ENCODE data around the gene BZW1. TPM values are rescaled to one million over a fixed set of nuclear protein-coding genes. Genes with fewer than 3 reads are reported as not detected.

The BZW1 gene
- total RNA-seq, 1 experiment from 2014 or later = 454 TPM

GRCh38 chr2:200787351-200788120 lies 24.2 kb upstream of the BZW1 start:
- DNase-seq (ENCODE audit: low read depth, low spot score) = no peak
- Histone ChIP-seq H3K36me3 (ENCODE audit: control insufficient read depth in 1 of 2, insufficient read depth in 2 of 2, low read length in 2 of 2) (no peaks in the 10 kb centered on the region), H3K9me3 (ENCODE audit: control insufficient read depth in 1 of 2, insufficient read depth in 1 of 2, low read depth in 1 of 2, low read length in 2 of 2) (no peaks in the 10 kb centered on the region), H3K27ac (ENCODE audit: low read depth, low read length) (peak overlapping the region; percentile 21; the same call in 1 of the 2 replicates), H3K4me2 (ENCODE audit: low read length) (peak overlapping the region; percentile 75), H3K9me2 (ENCODE audit: insufficient read depth) (no peaks in the 10 kb centered on the region), H3K9ac (ENCODE audit: low read length) (no peak overlapping the region), H3K27me3 (ENCODE audit: insufficient read depth, low read length) (no peaks in the 10 kb centered on the region), H3K4me3 (replicated peaks in 1 of 2; ENCODE audit: low read depth in 1 of 2, low read length in 2 of 2) (no peak overlapping the region), H4K20me1 (ENCODE audit: insufficient read depth) (no peaks in the 10 kb centered on the region), H3K79me2 (ENCODE audit: insufficient read depth, low read length) (no peaks in the 10 kb centered on the region), H2AFZ (ENCODE audit: low read depth, low read length, poor library complexity, severe bottlenecking) (peak overlapping the region; percentile 95), H3K4me1 (ENCODE audit: control insufficient read depth in 1 of 2, insufficient read depth in 2 of 2, low read length in 2 of 2) (peaks cover 17 to 31% of the 10 kb centered on the region in 2 experiments)
- ChIA-PET RAD21 (ENCODE audit: low non-redundant PET in 1 of 2, low total read pairs in 2 of 2, uncharacterized antibody in 2 of 2, unreplicated experiment in 2 of 2) (no interaction called here), POLR2A (interaction anchor here (1.7 kb wide), 1 partner anchor 22 kb away, joined by 10 read pairs; no protein-coding TSS in a partner anchor), CTCF (no interaction called here)
- BruUV-seq (replicated peaks) = no TSS peak
- TF ChIP-seq CTCF (IDR thresholded peaks at IDR 0.05 in 2 of 3, conservative IDR thresholded peaks at IDR 0.05 in 1 of 3; ENCODE audit: borderline replicate concordance in 1 of 3, insufficient read depth in 1 of 3, low read depth in 2 of 3, low read length in 2 of 3) = no peak
- no peak for TF ChIP-seq ELF1 (IDR thresholded peaks at IDR 0.05; ENCODE audit: borderline replicate concordance, low read depth)
- no peak for TF ChIP-seq POLR2A (IDR thresholded peaks at IDR 0.05; ENCODE audit: borderline replicate concordance, extremely low read depth, insufficient read depth, insufficient read length)
- no peak for TF ChIP-seq ZNF274 (IDR thresholded peaks at IDR 0.05; ENCODE audit: low read depth, low read length)
- TF ChIP-seq SRF (IDR thresholded peaks at IDR 0.05; ENCODE audit: low read depth) = no peak
- TF ChIP-seq MAX (IDR thresholded peaks at IDR 0.05) = peak; percentile 25; the same call in 1 of the 2 replicates
- no peak for TF ChIP-seq SIN3A (IDR thresholded peaks at IDR 0.05; ENCODE audit: low read depth)
- TF ChIP-seq, protein P1, sequence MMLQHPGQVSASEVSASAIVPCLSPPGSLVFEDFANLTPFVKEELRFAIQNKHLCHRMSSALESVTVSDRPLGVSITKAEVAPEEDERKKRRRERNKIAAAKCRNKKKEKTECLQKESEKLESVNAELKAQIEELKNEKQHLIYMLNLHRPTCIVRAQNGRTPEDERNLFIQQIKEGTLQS (IDR thresholded peaks at IDR 0.05) = no peak
- no peak for TF ChIP-seq EZH2 (IDR thresholded peaks at IDR 0.05)
- peak; percentile 25; the same call in 1 of the 2 replicates for TF ChIP-seq FOSL1 (IDR thresholded peaks at IDR 0.05; ENCODE audit: low read depth)
- peak; percentile 48; the same call in 1 of the 2 replicates for TF ChIP-seq SP1 (IDR thresholded peaks at IDR 0.05; ENCODE audit: low read depth)
- 0 out of 2 replicates have a peak, but pooled peaks have one; percentile 17 for TF ChIP-seq CBX3 (IDR thresholded peaks at IDR 0.05; ENCODE audit: low read depth)
- peak; percentile 38; the same call in 1 of the 2 replicates for TF ChIP-seq JUND (IDR thresholded peaks at IDR 0.05)
- TF ChIP-seq ZBTB33 (IDR thresholded peaks at IDR 0.05; ENCODE audit: extremely low read depth, insufficient replicate concordance, low read length) = no peak
- TF ChIP-seq YY1 (IDR thresholded peaks at IDR 0.05; ENCODE audit: extremely low read depth, insufficient replicate concordance, low read depth, low read length) = peak; percentile 17
- 0 out of 2 replicates have a peak, but pooled peaks have one; percentile 7 for TF ChIP-seq RAD21 (IDR thresholded peaks at IDR 0.05; ENCODE audit: low read depth)
- no peak for TF ChIP-seq EGR1 (IDR thresholded peaks at IDR 0.05; ENCODE audit: low read depth)
- TF ChIP-seq, protein P2, sequence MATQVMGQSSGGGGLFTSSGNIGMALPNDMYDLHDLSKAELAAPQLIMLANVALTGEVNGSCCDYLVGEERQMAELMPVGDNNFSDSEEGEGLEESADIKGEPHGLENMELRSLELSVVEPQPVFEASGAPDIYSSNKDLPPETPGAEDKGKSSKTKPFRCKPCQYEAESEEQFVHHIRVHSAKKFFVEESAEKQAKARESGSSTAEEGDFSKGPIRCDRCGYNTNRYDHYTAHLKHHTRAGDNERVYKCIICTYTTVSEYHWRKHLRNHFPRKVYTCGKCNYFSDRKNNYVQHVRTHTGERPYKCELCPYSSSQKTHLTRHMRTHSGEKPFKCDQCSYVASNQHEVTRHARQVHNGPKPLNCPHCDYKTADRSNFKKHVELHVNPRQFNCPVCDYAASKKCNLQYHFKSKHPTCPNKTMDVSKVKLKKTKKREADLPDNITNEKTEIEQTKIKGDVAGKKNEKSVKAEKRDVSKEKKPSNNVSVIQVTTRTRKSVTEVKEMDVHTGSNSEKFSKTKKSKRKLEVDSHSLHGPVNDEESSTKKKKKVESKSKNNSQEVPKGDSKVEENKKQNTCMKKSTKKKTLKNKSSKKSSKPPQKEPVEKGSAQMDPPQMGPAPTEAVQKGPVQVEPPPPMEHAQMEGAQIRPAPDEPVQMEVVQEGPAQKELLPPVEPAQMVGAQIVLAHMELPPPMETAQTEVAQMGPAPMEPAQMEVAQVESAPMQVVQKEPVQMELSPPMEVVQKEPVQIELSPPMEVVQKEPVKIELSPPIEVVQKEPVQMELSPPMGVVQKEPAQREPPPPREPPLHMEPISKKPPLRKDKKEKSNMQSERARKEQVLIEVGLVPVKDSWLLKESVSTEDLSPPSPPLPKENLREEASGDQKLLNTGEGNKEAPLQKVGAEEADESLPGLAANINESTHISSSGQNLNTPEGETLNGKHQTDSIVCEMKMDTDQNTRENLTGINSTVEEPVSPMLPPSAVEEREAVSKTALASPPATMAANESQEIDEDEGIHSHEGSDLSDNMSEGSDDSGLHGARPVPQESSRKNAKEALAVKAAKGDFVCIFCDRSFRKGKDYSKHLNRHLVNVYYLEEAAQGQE (IDR thresholded peaks at IDR 0.05; ENCODE audit: low read depth) = no peak
- TF ChIP-seq POLR2AphosphoS5 (IDR thresholded peaks at IDR 0.05; ENCODE audit: low read depth, low read length) = no peak
- ATAC-seq = peak; percentile 46
- intact Hi-C loops (cut with micrococcal nuclease) = no loop called here
